GM21528 (cell line): ENCODE data around the gene BRMS1.
"Not testable (repeated sequence)": the region's sequence is repeated elsewhere in the genome, so short reads cannot be mapped to it uniquely, and the experiment has no call there.

Experiments
- ATAC-seq: cut with Tn5 transposase; IDR thresholded peaks from one replicate; pipeline ENCODE4 v1.9.1; 2021; ENCODE audit warnings: mild to moderate bottlenecking, moderate library complexity; ENCODE audit not compliant: unreplicated experiment, low FRiP score

The BRMS1 gene

DNA sequence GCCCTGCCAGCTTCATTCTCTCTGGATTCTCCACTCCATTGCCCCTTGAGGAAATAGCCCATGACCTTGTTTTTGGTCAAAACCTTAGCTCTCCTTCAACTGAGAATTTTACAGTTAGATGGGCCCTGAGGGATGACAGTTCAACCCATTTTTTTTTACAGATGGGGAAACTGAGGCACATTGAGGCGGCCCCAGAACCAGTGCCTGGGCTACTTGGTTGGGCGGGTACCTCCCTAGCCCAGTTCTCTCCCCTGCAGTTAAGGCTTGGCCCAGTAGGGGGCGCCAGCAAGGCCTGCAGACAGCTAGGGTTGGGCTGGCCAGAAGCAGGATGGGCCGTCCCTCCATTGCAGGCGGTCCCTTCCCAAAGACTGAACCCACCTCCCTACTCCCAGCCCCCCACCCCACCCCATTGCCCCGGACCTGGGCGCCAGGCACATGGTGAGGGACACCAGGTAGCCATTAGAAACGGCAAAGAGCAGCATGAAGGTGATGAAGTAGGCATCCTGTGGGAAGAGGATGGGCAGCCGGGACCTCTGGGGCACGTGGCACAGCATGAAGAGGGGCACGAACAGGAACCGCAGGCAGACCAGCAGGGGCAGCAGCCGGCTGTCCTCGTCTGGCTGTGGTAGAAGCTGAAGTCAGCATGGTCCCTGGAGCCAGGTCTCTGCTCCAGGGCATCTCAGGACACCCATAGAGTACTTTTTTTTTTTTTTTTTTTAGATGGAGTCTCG lies 19.1 kb upstream of the BRMS1 start:
- no peak for ATAC-seq

DNA sequence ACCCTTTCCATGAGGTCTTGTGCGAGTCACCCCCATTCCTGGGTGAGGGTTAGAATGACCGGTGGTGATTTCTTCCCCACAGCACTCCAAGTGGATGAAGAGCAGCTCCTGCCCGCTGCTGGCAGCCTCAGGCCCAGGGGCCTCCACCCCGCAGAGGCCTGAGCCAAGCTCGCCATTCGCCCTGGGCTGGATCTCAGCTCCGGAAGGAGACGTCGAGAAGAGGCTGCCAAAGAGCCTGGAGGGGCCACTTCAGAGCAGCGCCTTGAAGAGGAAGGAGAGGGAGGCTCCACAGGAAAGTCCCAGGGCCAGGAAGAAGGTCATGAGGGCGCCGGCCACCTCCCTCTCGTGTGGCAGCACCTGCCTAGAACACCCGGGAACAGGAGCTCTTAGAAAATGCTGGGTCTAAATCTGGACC lies 18.3 kb upstream of the BRMS1 start:
- no peak for ATAC-seq

DNA sequence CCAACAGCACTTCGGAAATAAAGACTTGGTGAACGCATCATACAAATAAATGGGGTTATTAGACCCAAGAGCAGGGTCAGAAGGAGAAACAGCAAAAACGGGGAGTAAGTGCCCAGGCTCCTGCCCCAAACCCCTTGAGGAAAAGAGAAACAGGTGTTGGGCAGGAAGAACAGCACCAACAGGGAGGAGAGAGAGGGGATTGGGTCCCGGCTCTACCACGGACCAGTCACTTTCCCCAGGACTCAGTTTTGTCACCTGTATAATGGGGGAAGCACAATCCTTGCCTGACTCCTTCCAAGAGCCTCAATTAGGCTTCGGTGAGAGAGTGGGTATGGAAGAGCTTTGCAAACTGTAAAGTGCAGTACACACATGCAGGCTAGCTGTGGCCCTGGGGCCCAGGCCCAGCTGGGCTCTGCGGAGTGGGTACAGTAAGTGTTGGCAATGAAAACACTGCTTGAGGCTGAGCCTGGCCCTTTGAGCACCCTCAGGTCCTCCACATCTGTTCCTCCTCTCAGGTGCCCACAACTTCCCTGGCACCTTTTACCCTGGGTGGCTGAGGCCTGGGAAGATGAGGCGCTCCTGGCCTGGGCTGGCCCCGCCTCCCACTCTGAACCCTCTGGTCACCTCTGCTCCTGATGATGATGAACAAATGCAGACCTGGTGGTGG lies 17.7 kb upstream of the BRMS1 start:
- ATAC-seq, result no peak

DNA sequence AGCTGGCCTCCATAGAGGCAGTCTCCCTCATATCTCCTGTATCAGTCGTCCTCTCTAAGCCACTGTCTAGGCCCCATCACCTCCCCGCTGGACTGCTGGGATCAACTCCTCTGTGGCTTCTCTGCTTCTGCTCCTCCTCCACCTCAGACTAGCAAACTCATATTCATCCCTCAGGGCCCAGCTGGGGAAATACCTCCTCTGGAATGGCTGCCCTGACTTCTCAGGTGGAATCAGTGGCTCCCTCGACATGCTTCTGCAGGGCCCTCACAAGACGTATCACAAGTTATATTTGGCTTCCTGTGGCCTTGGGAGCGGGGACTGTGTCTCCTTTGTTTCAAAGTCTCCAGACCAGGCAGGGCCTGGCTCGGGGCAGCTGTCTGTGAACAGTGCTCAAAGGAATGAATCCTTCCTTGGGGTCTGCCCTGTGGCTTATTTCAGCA lies 16.6 kb upstream of the BRMS1 start:
- ATAC-seq, result no peak

DNA sequence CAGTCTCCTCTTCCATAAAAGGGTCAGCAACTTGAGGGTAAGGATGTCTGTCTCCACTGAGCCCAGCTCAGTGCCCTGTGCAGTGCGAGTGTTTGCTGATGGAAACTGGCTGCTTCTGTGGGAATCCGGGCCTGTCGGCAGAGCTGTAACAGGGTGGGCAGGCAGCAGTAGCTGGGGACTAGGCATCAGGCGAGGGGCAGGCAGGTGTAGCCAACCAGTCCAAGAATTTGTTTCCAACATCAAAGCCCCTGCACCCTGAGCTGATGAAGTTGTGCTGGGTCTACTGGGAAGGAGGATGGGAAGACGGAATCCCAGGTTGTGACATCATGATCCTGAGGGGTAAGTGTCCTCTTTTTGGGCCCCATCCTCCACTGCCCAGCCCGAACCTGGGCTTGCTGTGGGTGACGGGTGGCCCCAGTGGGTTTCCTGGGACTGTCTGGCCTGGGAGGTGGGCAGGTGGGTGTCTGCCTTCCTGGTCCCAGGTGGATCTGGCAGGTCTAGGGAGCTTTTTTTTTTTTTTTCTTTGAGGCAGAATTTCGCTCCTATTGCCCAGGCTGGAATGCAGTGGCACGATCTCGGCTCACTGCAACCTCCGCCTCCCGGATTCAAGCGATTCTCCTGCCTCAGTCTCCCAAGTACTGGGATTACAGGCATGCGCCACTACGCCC lies 15.6 kb upstream of the BRMS1 start:
- no peak for ATAC-seq

DNA sequence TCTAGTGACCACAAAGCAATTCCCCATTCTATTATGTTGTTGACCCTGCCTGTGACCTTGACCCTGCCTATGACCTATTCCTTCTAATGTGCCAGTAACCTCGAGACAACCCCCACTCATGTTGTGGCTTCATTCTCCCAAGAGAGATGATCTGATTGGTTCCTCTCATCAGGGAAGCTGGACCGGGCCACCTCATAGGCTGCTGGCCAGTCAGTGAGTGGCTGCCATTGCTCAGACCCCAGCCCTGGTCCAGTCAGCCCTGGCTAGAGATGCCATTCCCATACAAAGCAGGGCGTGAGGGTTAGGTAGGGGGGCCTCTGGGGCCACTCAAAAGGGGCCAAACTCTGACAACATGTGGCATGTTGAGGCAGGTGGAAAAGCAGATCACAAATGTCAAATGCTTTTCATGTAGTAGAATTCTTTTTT lies 14.8 kb upstream of the BRMS1 start:
- no peak for ATAC-seq

DNA sequence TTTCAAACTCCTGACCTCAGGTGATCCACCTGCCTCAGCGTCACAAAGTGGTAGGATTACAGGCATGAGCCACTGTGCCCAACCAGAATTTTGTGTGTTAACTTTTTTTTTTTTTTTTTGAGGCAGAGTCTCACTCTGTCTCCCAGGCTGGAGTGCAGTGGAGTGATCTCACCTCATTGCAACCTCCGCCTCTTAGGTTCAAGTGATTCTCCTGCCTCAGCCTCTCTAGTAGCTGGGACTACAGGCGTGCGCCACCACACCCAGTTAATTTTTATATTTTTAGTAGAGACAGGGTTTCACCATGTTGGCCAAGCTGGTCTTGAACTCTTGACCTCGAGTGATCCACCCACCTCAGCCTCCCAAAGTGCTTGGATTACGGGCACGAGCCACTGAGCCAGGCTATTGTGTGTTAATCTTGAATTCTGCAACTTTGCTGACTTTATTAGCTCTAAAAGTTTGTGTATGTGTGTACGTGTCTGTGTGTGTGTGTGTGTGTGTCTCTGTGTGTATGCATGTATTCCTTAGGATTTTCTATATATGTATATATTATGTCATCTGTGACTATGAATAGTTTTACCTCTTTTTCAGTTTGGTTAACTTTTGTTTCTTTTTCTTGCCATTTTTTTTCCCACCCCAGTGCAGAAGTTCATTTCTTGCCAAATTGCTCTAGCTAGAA lies 5.8 kb upstream of the BRMS1 start:
- ATAC-seq, result not testable (repeated sequence)

DNA sequence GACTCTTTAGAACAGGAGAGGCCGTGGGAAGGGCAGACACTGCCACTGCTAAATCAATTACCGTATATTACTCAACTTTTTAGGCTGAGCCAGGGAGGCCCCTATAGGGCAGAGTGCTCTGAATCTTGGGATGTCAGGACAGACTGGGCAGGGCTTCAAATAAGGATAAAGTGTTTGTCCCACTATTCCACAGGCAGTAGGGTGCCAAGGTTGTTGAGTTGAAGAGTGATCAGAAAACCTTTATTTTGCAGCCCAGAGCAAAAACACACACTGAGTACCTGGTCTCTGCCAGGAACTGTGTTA lies 4.1 kb upstream of the BRMS1 start:
- no peak for ATAC-seq

DNA sequence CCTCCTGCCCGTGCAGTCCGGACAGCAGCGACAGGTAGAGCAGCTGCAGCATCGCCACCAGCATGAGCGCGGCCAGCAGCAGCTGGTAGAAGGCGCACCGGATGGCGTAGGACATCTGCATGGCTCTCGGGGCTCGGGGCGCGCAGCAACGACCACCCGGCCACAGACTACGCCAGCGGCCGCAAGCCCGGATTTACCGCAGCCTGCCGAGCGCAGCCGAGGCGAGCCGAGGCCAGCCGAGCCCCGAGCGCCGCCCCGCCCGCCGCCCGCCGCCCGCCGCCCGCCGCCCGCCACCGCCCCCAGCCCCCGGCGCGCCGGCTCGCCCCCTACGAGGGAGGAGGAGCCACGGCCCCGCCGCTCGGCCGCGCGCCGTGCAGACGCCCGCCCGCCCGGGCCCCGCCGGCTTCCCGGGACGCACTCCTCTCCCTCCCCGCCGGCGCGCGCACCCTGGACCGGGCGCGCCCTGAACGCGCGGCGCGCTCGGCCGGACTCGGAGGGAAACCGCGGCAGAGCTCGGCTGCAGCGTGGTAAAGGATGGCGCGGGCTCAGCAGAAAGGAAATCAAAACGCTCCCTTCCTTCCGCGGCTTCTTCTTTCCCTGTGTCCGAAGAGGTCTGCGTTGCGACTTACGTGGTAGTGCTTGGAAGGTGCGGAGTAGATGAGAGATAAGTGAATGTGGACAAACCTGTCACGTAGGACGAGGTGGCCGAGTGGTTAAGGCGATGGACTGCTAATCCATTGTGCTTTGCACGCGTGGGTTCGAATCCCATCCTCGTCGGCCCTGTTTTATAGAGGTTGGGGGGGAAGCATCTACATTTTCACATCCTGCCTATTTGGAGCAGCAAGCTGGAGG lies 2.7 kb upstream of the BRMS1 start, which contains the start of gene B4GAT1:
Gene B4GAT1 (minus strand): TSS at position 205 of the 852 bp plus-strand sequence. CDS start 84 bp downstream, at position 121.
- peak; percentile 36 for ATAC-seq

DNA sequence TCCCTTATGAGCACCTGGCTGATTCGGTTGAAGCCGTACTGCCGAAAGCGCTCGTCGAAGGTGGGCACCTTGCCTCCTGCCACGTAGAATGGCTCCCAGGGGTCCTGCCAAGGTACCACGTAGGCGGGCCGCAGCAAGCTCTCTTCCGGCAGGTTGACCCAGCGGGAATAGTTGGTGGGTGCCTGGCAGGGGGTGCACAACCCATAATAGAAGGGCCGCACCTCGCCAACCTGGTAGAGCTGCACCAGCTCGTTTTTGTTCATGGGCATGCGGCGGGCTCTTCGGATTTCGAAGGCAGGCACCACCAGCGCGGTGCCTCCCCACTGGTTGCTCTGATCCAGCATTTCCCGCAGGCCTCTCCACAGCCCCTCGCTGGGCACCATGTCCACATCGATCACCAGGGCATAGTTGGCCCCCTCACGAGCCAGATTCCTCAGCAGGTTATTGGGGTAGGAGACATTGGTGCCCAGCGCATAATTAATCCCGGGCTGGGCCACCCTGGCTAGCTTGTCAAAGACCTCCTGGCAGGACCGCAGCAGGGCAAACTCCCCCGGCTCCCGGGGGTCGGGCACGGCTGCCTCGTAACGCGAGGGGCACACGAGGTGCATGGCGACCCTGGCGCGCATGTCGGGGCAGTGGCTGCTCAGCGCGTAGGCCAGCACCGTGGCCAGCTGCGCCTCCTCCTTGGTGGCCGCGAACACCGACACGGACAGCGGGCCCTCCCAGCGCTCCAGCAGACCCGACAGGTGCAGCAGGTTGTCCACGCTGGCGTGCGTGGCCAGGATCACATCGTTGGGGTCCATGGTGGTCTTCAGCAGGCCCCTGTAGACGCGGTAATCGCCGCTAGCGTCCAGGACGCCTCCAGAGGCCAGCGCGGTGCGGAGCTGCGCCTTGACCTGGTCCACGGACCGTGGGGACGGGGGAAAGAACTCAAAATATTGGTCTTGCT lies 1.8 kb upstream of the BRMS1 start:
- ATAC-seq, result peak; percentile 2

DNA sequence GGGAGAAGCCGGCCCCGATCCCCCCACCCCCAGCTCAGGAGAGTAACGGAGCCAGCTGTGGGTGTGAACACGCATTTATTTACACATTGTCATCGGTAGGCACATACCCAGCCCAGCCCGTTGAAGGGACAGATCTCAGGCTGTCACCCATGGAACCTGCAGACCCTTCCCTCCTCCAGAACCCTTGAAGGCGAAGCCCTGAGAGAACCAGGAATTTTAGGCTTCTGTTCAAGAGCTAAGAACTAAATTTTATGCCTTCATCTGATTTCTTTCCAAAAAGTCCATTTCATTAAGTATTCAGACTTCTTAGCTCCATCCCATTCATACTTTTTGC lies 379 bp upstream of the BRMS1 start:
- ATAC-seq, result no peak

DNA sequence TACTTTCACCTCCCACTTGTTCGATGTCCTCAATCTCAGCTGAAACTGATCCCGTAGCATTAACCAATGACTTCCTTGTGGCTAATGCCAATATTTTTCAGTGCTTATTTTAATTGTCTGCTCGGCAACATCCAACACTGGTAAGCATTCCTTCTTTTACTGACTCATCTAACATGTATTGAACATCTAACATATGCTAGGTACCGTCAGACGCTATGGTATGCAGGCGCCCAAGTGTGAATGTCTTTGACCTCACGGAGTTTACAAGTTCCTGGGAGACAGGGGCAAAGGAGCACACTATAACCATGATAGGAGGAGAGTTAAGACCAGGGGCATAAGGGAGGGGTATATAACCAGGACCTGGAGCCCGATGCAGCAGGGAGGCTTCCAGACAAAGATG lies 1.7 kb downstream of the BRMS1 start:
- no peak for ATAC-seq

DNA sequence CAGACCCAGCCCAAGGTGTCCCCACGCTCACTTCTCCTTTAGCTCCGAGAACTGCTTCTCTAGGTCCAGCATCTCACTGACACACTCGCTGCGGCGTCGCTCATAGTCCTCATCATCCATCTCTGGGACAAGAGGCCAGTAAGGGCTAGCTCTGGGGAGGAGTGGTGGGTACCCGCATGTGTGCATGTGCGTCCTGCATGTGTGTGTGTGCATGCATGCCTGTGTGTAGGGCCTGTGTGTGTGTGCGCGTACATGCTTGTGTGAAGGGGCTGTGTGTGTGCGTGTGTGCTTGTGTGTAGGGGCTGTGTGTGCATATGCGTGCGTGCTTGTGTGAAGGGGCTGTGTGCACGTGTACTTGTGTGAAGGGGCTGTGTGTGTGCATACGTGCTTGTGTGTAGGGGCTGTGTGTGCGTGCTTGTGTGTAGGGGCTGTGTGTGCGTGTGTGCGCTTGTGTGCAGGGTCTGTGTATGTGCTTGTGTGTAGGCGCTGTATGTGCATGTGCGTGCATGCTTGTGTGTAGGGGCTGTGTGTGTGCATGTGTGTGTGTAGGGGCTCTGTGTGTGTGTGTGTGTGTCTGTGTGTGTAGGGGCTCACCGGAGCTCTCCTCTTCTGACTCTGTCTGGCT lies 3.3 kb downstream of the BRMS1 start:
- no peak for ATAC-seq

DNA sequence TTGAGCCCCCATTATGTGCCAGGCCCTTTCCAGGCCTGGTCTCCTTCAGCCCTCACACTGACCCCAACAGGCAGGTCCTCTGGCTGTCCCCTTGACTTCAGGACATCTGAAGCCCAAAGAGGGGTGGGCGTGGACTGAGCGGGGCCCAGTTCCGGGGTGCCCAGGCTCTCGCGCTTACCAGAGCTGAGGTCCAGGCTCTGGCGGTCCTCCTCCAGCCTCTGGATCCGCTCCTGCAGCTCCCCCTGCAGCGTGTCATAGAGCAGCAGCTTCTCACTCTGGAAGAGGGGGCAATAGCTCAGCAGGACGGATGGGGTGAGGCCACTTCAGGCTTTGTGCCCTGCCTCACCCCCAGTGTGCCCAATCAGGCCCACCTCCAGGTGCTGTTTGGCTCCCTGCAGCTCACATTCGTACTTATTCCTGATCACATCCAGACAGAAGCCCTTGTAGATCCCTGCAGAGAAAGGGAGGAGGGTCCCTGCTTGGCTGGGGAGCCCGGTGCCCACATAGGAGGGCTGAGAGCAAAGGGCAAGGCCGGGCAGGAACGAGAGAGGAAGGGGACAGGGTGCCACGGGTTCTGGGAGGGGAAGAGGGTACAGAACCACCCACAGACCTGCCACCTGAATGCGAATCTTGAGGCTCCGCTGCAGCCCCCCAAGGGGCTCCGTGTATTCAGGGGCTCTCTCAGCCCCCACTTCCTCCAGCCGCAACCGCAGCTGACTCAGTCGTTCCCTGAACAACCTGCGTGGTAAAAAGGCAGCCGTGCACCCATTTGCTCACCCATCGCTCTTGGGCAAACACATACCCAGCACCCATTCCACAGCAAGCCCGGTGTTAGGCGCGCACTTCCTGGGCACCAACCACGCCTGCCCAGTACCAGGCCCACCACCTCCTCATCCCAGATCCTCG lies 4.1 kb downstream of the BRMS1 start:
- ATAC-seq, result no peak

DNA sequence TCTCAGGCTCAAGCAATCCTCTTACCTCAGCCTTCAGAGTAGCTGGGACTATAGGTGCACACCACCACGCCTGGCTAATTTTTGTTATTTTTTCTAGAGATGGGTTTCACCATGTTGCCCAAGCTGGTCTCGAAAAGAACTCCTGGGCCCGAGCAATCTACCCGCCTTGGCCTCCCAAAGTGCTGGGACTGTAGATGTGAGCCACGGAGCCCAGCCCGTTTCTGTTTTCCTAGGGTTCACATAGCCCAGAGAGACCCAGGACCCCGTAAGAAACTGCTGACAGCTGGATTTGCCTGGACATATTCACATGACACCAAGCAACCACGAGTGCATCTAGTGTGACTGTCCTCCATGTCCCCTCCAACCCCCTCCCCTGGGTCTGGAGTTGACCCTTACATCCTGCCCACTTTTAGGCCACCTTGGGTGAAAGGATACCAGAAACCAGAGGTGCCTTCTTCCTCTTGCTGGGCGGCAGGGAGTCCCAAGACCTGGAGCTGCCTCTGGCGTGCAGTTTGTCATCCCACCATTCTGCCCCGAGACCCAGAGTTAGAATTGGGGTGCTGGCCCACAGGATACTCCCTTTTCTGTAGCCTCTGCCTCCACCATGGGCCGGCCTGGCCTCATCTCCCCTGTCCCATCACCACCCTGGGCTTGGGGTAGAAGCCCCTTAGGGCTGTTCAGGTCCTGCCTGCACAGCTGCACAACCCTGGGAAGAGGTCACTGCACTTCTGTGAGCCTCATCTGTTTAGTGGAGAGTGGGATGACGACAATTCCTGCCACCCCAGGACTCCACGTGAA lies 5.0 kb downstream of the BRMS1 start:
- no peak for ATAC-seq

DNA sequence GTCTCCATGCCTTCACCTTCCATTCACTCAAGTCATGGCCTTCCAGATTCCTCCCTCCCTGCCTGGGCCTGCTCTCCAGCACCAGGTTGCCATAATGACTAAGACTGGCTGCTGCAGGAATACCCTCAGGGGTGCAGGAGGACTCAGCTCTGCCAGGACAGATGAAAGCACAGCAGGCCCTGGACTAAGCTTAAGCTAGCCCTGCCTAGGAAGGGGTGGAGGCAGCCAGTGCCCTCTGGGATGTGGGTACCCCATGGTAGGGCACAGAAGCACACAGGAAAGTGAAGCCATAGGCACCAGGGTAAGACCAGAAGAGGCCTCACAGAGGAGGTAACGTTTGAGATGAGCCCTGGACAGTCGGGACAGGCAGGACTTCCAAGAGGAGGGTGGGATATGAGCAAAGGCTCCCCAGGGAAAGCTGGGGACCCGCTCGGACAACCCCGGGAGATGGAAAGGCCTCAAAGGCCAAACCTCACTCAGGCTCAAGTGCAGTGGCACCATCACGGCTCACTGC lies 5.7 kb downstream of the BRMS1 start:
- no peak for ATAC-seq
